Lung (tissue), 12 donors: ENCODE data around the gene NOS1AP. TPM values are rescaled to one million over a fixed set of nuclear protein-coding genes. Genes with fewer than 3 reads are reported as not detected.

ENCODE experiments used
- ATAC-seq: fragments of 200-7000 bp; cut with Tn5 transposase; one replicate; pipeline ENCODE4 v1.9.1; 2020; ENCODE audit warnings: moderate number of reproducible peaks; ENCODE audit not compliant: insufficient read depth, low FRiP score
- DNase-seq, 3 donors: peaks; one replicate each; pipeline ENCODE4 v3.0.0-alpha.2; 2013 to 2017
- H3K27ac ChIP-seq, 2 donors: one replicate each; pipeline ENCODE4 v1.5.1; 2013; ENCODE audit warnings: mild to moderate bottlenecking in 2 of 2, moderate library complexity in 2 of 2, control low read depth in 1 of 2, inconsistent platforms in 1 of 2, low read depth in 1 of 2, low read length in 1 of 2
- H3K27me3 ChIP-seq, 3 donors: one replicate each; pipeline ENCODE4 v1.5.1; 2013; ENCODE audit warnings: low read length in 2 of 3; ENCODE audit not compliant: control insufficient read depth in 3 of 3, insufficient read depth in 3 of 3
- H3K36me3 ChIP-seq, 4 donors: one replicate each; pipeline ENCODE4 v1.5.1; 2013; ENCODE audit warnings: low read length in 4 of 4, mild to moderate bottlenecking in 1 of 4, moderate library complexity in 1 of 4; ENCODE audit not compliant: control insufficient read depth in 4 of 4, insufficient read depth in 4 of 4
- H3K4me1 ChIP-seq, 5 donors: one replicate each; pipeline ENCODE4 v1.5.1; 2013; ENCODE audit warnings: low read length in 5 of 5, mild to moderate bottlenecking in 2 of 5, moderate library complexity in 1 of 5; ENCODE audit not compliant: control insufficient read depth in 5 of 5, insufficient read depth in 5 of 5
- H3K4me3 ChIP-seq: one replicate; pipeline ENCODE4 v1.5.1; 2013; ENCODE audit warnings: mild to moderate bottlenecking, control low read depth, moderate library complexity
- H3K9ac ChIP-seq, 2 donors: one replicate each; pipeline ENCODE4 v1.5.1; 2013; ENCODE audit warnings: low read length in 2 of 2, control low read depth in 1 of 2; ENCODE audit not compliant: insufficient read depth in 1 of 2
- H3K9me3 ChIP-seq, 4 donors: one replicate each; pipeline ENCODE4 v1.5.1; 2013; ENCODE audit warnings: low read length in 3 of 4, mild to moderate bottlenecking in 1 of 4, moderate library complexity in 1 of 4; ENCODE audit not compliant: control insufficient read depth in 4 of 4, insufficient read depth in 3 of 4
- WGBS, 2 donors: extraction: QIAGEN DNeasy Blood & Tissue Kit; methylation state at CpG; one replicate each; pipeline ENCODE4 v1.1.7; 2013; 5-methylcytosine and 5-hydroxymethylcytosine counted together
- polyA plus RNA-seq, 2 donors: library from polyadenylated mRNA; stranded (reverse); fragments of 200-250 nt; gene quantifications; one replicate each; pipeline ENCODE4 v1.2.1, GENCODE V29; 2013
- total RNA-seq, 2 donors: library from RNA; depleted of rRNA in 1 of 2; stranded (reverse); fragments of >200 nt in 1 of 2; gene quantifications; one replicate each; pipeline ENCODE4 v1.2.1, GENCODE V29; 2014 to 2021
- TF ChIP-seq, protein P1 (sequence below): IDR thresholded peaks from 2 replicates; pipeline ENCODE4 v1.5.1; 2012; ENCODE audit warnings: mild to moderate bottlenecking; ENCODE audit errors: control extremely low read depth, extremely low read depth
- donor health status: control.
- donor health status: control.
- donor health status: Bipolar disorder and iron deficiency.
- donor health status: healthy.
- donor health status: DM: yes; HTN: yes; CAD: no.

The NOS1AP gene
- total and polyA plus RNA-seq, 4 donors = 0.57 to 5.0 (median 1.2) TPM

DNA sequence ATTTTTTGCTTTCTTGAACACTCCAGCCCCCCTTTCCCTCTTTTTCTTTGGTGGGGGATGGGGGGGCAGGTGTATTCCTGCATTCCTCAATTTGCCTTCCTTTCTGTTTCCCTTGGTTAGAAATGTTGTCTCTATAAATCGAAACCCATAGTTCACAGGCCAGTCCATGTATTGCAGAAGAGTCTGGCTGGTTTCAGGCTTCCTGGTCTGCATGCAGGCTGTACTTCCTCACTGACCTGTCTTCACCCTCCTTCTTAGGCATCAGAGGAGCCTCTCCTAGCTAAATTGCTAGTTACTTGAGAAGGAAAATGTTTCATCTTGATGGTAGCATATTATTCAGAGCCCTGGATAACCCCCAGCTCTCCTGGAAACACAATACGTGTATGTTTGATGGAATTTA, 167.1 kb downstream of the NOS1AP start:
- 69% methylated on average over 2 of the region's 2 CpGs for WGBS, 2 donors
- H3K27me3 ChIP-seq = no peaks in the 10 kb centered on the region
- TF ChIP-seq, protein P1, sequence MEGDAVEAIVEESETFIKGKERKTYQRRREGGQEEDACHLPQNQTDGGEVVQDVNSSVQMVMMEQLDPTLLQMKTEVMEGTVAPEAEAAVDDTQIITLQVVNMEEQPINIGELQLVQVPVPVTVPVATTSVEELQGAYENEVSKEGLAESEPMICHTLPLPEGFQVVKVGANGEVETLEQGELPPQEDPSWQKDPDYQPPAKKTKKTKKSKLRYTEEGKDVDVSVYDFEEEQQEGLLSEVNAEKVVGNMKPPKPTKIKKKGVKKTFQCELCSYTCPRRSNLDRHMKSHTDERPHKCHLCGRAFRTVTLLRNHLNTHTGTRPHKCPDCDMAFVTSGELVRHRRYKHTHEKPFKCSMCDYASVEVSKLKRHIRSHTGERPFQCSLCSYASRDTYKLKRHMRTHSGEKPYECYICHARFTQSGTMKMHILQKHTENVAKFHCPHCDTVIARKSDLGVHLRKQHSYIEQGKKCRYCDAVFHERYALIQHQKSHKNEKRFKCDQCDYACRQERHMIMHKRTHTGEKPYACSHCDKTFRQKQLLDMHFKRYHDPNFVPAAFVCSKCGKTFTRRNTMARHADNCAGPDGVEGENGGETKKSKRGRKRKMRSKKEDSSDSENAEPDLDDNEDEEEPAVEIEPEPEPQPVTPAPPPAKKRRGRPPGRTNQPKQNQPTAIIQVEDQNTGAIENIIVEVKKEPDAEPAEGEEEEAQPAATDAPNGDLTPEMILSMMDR = no peak
- no peak overlapping the region for H3K27ac ChIP-seq
- no peaks in the 10 kb centered on the region for H3K36me3 ChIP-seq
- no peak overlapping the region for H3K9ac ChIP-seq
- H3K4me1 ChIP-seq = peaks cover 0 to 12% (median 3%) of the 10 kb centered on the region in 5 donors
- no peaks in the 10 kb centered on the region for H3K9me3 ChIP-seq
- no peak for ATAC-seq
- no peak overlapping the region for H3K4me3 ChIP-seq
- no peak for DNase-seq

DNA sequence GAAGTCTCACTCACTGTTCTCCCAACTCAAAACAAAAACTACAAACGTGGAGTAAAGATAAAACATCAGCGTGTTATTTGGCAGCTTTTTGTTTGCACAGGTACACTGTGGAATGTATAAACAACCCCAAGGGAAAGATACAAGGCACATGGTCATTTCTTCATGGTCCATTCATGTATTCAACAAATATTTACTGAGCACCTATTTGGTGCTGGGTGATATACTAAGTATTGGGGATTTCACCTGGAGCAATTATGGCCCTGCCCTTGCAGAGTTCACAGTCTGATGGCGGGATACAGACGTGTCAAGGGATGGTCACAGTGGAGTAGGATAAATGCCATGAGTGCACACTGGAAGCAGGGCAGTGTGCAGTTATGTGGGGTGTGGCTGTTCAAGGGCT, 171.1 kb downstream of the NOS1AP start:
- Histone ChIP-seq H3K9me3 (no peaks in the 10 kb centered on the region), H3K36me3 (no peaks in the 10 kb centered on the region), H3K27ac (no peak overlapping the region), H3K4me3 (no peak overlapping the region), H3K27me3 (no peaks in the 10 kb centered on the region), H3K9ac (no peak overlapping the region), H3K4me1 (peaks cover 0 to 12% (median 3%) of the 10 kb centered on the region in 5 donors)
- WGBS, 2 donors = 70 to 88% methylated on average over 4 of the region's 4 CpGs
- DNase-seq (no peak), ATAC-seq (no peak)
- TF ChIP-seq, protein P1 = no peak

DNA sequence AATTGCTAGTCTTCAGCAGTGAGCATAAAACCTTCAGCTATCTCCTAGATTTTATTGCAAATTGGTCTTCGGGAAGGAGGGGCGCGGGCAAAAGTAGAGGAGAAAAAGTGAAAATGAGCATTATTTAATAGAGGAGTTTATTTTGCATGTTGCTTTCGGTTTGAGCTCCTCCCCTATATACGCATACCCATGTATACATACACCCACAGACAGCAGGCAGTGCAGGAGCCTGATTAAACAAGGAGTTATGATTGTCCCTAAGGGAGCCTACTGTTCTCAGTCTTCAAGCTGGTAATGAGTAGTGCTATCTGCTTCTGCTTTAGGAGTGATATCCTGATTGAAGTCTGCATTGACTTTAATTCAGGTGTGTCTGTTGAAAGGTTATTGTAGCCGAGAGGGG, 173.3 kb downstream of the NOS1AP start:
- ATAC-seq (no peak), DNase-seq (no peak)
- Histone ChIP-seq H3K36me3 (no peaks in the 10 kb centered on the region), H3K4me1 (peaks cover 0 to 9% (median 2%) of the 10 kb centered on the region in 5 donors), H3K4me3 (no peak overlapping the region), H3K9me3 (no peaks in the 10 kb centered on the region), H3K27me3 (no peaks in the 10 kb centered on the region), H3K27ac (no peak overlapping the region), H3K9ac (no peak overlapping the region)
- TF ChIP-seq, protein P1 = no peak
- 96 to 97% methylated on average over 6 of the region's 6 CpGs for WGBS, 2 donors

DNA sequence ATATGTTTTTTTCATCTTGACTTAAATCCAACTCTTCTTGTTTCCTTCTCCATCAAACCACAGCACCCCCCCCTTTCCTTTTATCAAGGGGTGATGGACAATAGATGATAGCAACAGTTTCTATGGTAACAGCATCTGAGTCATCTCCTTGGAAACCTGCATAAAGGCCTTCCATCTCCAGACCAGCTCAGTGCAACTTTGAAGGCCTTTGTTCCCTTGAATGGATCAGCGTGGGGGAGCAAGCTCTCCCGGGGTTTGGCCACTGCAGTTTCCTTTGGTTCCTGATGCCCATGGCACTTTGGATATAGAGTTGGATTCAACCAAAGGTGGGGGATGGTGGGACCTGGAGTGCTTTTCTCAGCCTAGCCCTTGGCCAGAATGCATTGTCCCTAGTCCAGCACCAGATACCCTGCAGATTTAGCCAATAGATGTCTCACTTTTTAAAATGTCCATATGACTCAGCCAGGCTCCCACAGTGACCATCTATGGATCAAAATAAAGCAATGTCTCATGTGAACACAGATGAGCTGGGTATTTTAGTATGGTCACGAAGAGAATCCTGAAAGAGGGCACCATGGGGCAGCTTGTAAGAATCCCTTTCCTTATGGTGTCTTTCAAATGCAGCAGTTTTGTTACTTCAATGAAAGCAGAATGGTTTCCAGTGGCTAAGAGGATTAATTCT, 179.5 kb downstream of the NOS1AP start:
- no peaks in the 10 kb centered on the region for H3K27me3 ChIP-seq
- H3K36me3 ChIP-seq = no peaks in the 10 kb centered on the region
- TF ChIP-seq, protein P1 = no peak
- no peak overlapping the region for H3K4me3 ChIP-seq
- H3K27ac ChIP-seq = no peak overlapping the region
- H3K4me1 ChIP-seq = peaks cover 0 to 4% (median 0%) of the 10 kb centered on the region in 5 donors
- H3K9ac ChIP-seq = no peak overlapping the region
- ATAC-seq (no peak), DNase-seq (no peak)
- 85 to 97% methylated on average over 3 of the region's 3 CpGs for whole genome bisulfite sequencing, 2 donors
- no peaks in the 10 kb centered on the region for H3K9me3 ChIP-seq
